HepG2 (cell line): ENCODE data around the gene YIF1A. TPM values are rescaled to one million over a fixed set of nuclear protein-coding genes. Genes with fewer than 3 reads are reported as not detected.
A peak's percentile ranks its signal among the peaks of the same experiment; 100 is the strongest.

Experiments
- ATAC-seq: fragments of 200-7000 bp; cut with Tn5 transposase; 3 replicates; pipeline ENCODE4 v1.9.1; 2020; ENCODE audit warnings: mild to moderate bottlenecking, moderate library complexity
- BruUV-seq: library from RNA; stranded (reverse); fragments of 400-500 nt; replicated peaks from 2 replicates; lab custom pipeline; 2021; lab: Mats Ljungman, UMichigan
- CTCF ChIA-PET: fragments of 300-600 bp; formaldehyde crosslinking; extraction: SDS; loops from one replicate; lab custom pipeline; 2021; ENCODE audit warnings: low total read pairs, inconsistent platforms, low intra/inter-chr PET ratio; lab: Yijun Ruan, JAX
- POLR2A ChIA-PET: fragments of 350-600 bp; sonication (Branson Sonifier 250); formaldehyde crosslinking; loops from one replicate; lab custom pipeline; 2020; ENCODE audit warnings: antibody characterized with exemption, inconsistent platforms; lab: Yijun Ruan, JAX
- DNase-seq: peaks from one replicate; pipeline ENCODE4 v3.0.0-alpha.2; 2015; ENCODE audit warnings: low spot score
- FAIRE-seq: peaks from 3 replicates; lab custom pipeline; 2011; peaks lifted over from hg19 to GRCh38; lab: Jason Lieb, UNC
- H2AFZ ChIP-seq: one replicate; pipeline ENCODE4 v1.6.1; 2011; ENCODE audit warnings: low read length, inconsistent platforms
- H3K27ac ChIP-seq: fragments of 300-600 bp; 3 replicates; pipeline ENCODE4 v1.8.0; 2011; ENCODE audit warnings: mixed run types, mild to moderate bottlenecking, mixed read lengths, low read length, inconsistent platforms; ENCODE audit not compliant: insufficient read depth; ENCODE audit errors: extremely low read length
- H3K27me3 ChIP-seq, 2 experiments: fragments of 200-600 bp in 1 of 2; 2 replicates in 1 of 2; 3 replicates in 1 of 2; pipeline versions ENCODE4 v1.6.0 to v1.8.0; 2011; ENCODE audit warnings: low read length in 2 of 2, mild to moderate bottlenecking in 2 of 2, moderate library complexity in 2 of 2, inconsistent platforms in 1 of 2; ENCODE audit not compliant: insufficient read depth in 2 of 2, control insufficient read depth in 1 of 2
- H3K36me3 ChIP-seq, 2 experiments: fragments of 200-600 bp in 1 of 2; replicated peaks in 1 of 2; 2 replicates in 1 of 2; 3 replicates in 1 of 2; pipeline versions ENCODE4 v1.5.1 to v1.8.0; 2011; ENCODE audit warnings: low read length in 2 of 2, inconsistent platforms in 1 of 2; ENCODE audit not compliant: insufficient read depth in 2 of 2, control insufficient read depth in 1 of 2
- H3K4me1 ChIP-seq: 2 replicates; pipeline ENCODE4 v1.5.1; 2012; ENCODE audit warnings: low read length, inconsistent platforms; ENCODE audit not compliant: insufficient read depth
- H3K4me2 ChIP-seq: 2 replicates; pipeline ENCODE4 v1.6.0; 2011; ENCODE audit warnings: low read depth, low read length, inconsistent platforms
- H3K4me3 ChIP-seq, 3 experiments: fragments of 200-600 bp in 1 of 3; sonication (generic), shearing (Covaris generic) in 1 of 3; replicated peaks in 1 of 3; 2 replicates each; pipeline ENCODE4 v1.5.1; 2011 to 2016; ENCODE audit warnings: low read length in 3 of 3, inconsistent platforms in 2 of 3, low read depth in 2 of 3, mild to moderate bottlenecking in 2 of 3, control low read depth in 1 of 3, mixed read lengths in 1 of 3; ENCODE audit not compliant: insufficient read depth in 1 of 3
- H3K79me2 ChIP-seq: one replicate; pipeline ENCODE4 v1.6.1; 2011; ENCODE audit warnings: low read length, inconsistent platforms; ENCODE audit not compliant: insufficient read depth
- H3K9ac ChIP-seq: 2 replicates; pipeline ENCODE4 v1.6.0; 2011; ENCODE audit warnings: mild to moderate bottlenecking, low read depth, low read length, inconsistent platforms; ENCODE audit not compliant: insufficient read depth
- H3K9me3 ChIP-seq: 2 replicates; pipeline ENCODE4 v1.5.1; 2012; ENCODE audit warnings: mild to moderate bottlenecking, low read length
- H4K20me1 ChIP-seq: 2 replicates; pipeline ENCODE4 v1.6.0; 2011; ENCODE audit warnings: inconsistent platforms, mild to moderate bottlenecking, low read length, moderate library complexity; ENCODE audit not compliant: insufficient read depth
- ARNT ChIP-seq: fragments of 450-650 bp; IDR thresholded peaks from 2 replicates; pipeline ENCODE4 v1.6.1; 2017
- CEBPG ChIP-seq: IDR thresholded peaks from 2 replicates; pipeline ENCODE4 v1.6.1; 2016
- CHCHD3 ChIP-seq: sonication (generic); formaldehyde crosslinking; IDR thresholded peaks from 2 replicates; pipeline ENCODE4 v1.8.0; 2022; ENCODE audit warnings: mild to moderate bottlenecking, missing genetic modification reagents, moderate library complexity
- JARID2 ChIP-seq: sonication (generic); formaldehyde crosslinking; IDR thresholded peaks from 2 replicates; pipeline ENCODE4 v1.8.1; 2023; ENCODE audit warnings: missing genetic modification reagents, inconsistent platforms; ENCODE audit not compliant: insufficient replicate concordance
- LBX2 ChIP-seq: sonication (generic); formaldehyde crosslinking; IDR thresholded peaks from 2 replicates; pipeline ENCODE4 v1.5.0; 2020; ENCODE audit warnings: missing genetic modification reagents, mild to moderate bottlenecking, borderline replicate concordance
- PATZ1 ChIP-seq: sonication (generic); formaldehyde crosslinking; IDR thresholded peaks from 2 replicates; pipeline ENCODE4 v1.4.0; 2020; ENCODE audit warnings: missing genetic modification reagents
- PCBP1 ChIP-seq: fragments of 200-400 bp; formaldehyde crosslinking; IDR thresholded peaks from 2 replicates; pipeline ENCODE4 v1.6.1; 2017; ENCODE audit warnings: mild to moderate bottlenecking, low read depth, low read length, borderline replicate concordance
- POLR2A ChIP-seq, 2 experiments: IDR thresholded peaks; 2 replicates each; pipeline ENCODE4 v1.6.1; 2011; ENCODE audit warnings: low read depth in 2 of 2, low read length in 2 of 2, mild to moderate bottlenecking in 1 of 2, moderate library complexity in 1 of 2; ENCODE audit not compliant: insufficient read depth in 1 of 2
- POLR2G ChIP-seq: fragments of 200-400 bp; formaldehyde crosslinking; IDR thresholded peaks from 2 replicates; pipeline ENCODE4 v1.6.1; 2018; ENCODE audit warnings: mild to moderate bottlenecking, low read depth, low read length, moderate library complexity
- RAD21 ChIP-seq: fragments of 450-650 bp; formaldehyde crosslinking; IDR thresholded peaks from 2 replicates; pipeline ENCODE4 v1.5.0; 2020; ENCODE audit warnings: mild to moderate bottlenecking
- RNF2 ChIP-seq: fragments of 450-650 bp; conservative IDR thresholded peaks from 2 replicates; pipeline ENCODE4 v1.6.1; 2016; ENCODE audit warnings: low read depth
- SCMH1 ChIP-seq: sonication (generic); formaldehyde crosslinking; IDR thresholded peaks from 2 replicates; pipeline ENCODE4 v1.9.0; 2021; ENCODE audit warnings: missing genetic modification reagents, mild to moderate bottlenecking, borderline replicate concordance
- TARDBP ChIP-seq: sonication (generic); formaldehyde crosslinking; IDR thresholded peaks from 2 replicates; pipeline ENCODE4 v1.8.0; 2022; ENCODE audit warnings: mild to moderate bottlenecking, missing genetic modification reagents
- THRA ChIP-seq: sonication (generic); formaldehyde crosslinking; IDR thresholded peaks from 2 replicates; pipeline ENCODE4 v1.4.0; 2020; ENCODE audit warnings: missing genetic modification reagents, borderline replicate concordance
- ZMYM4 ChIP-seq: sonication (generic); formaldehyde crosslinking; IDR thresholded peaks from 2 replicates; pipeline ENCODE4 v1.8.1; 2023; ENCODE audit warnings: mild to moderate bottlenecking, missing genetic modification reagents
- ZNF207 ChIP-seq: fragments of 450-650 bp; IDR thresholded peaks from 2 replicates; pipeline ENCODE4 v1.6.1; 2016; ENCODE audit warnings: antibody characterized with exemption, borderline replicate concordance
- ZNF503 ChIP-seq: sonication (generic); formaldehyde crosslinking; IDR thresholded peaks from 2 replicates; pipeline ENCODE4 v1.4.0; 2020; ENCODE audit warnings: missing genetic modification reagents
- ZNF615 ChIP-seq: sonication (generic); formaldehyde crosslinking; IDR thresholded peaks from 2 replicates; pipeline ENCODE4 v1.5.0; 2020; ENCODE audit warnings: mild to moderate bottlenecking, missing genetic modification reagents, borderline replicate concordance
- WGBS: methylation state at CpG from one replicate; pipeline ENCODE4 v1.1.6; 2017; ENCODE audit warnings: low lambda C conversion rate; 5-methylcytosine and 5-hydroxymethylcytosine counted together
- in situ Hi-C: cut with HindIII; loops from 2 replicates; pipeline ENCODE4 v1.10.0; 2017; ENCODE audit warnings: low pct_unique_long_range_greater_than_20kb; ENCODE audit not compliant: extremely low pct_ligation_motif_present
- intact Hi-C: fragments of 100-400 bp; cut with micrococcal nuclease; formaldehyde crosslinking; loops from one replicate; pipeline ENCODE4 v1.10.0; 2022; ENCODE audit not compliant: unreplicated experiment
- polyA plus RNA-seq, 8 experiments: library from polyadenylated mRNA; depleted of rRNA in 3 of 8; stranded (reverse) in 7 of 8; unstranded in 1 of 8; fragments of >200 nt; fragmentation: Illumina TruSeq in 4 of 8; extraction: Trizol in 4 of 8; gene quantifications; 2 replicates each; pipeline versions ENCODE4 v1.2.1 to v1.2.3, GENCODE V29; 2011 to 2016; ENCODE audit warnings: low read depth in 4 of 8, missing spikeins in 1 of 8, mixed read lengths in 1 of 8; ENCODE audit not compliant: insufficient read depth in 1 of 8
- total RNA-seq, 5 experiments: library from RNA; depleted of rRNA; stranded (reverse); fragments of >200 nt; fragmentation: Illumina TruSeq; extraction: Trizol; gene quantifications; 2 replicates each; pipeline ENCODE4 v1.2.3, GENCODE V29; 2016; ENCODE audit warnings: low read depth in 1 of 5

The YIF1A gene
- total and polyA plus RNA-seq, 2 of the 13 experiments (the other 11 are each of a cell fraction or from before 2014, with no cell fraction given): 133 to 145 TPM

- POLR2A ChIA-PET: interaction anchor here (0.6 to 5.2 kb wide), 37 partner anchors 9 to 530 kb away, joined by 3 to 121 read pairs (median 6); partner anchors contain the start of genes B4GAT1, BANF1, BRMS1 and CCDC85B
- Histone ChIP-seq H3K27ac (peak overlapping the region; percentile 97), H3K4me2 (peak overlapping the region; percentile 97), H3K27me3 (0 out of 5 replicates have a peak, but pooled peaks cover 0 to 3% of the 10 kb centered on the region in 2 experiments), H3K9me3 (no peaks in the 10 kb centered on the region), H4K20me1 (no peaks in the 10 kb centered on the region), H3K79me2 (no peaks in the 10 kb centered on the region), H3K9ac (peak overlapping the region; percentile 83), H3K36me3 (no peaks in the 10 kb centered on the region), H2AFZ (no peak overlapping the region), H3K4me1 (peaks cover 49% of the 10 kb centered on the region), H3K4me3 (peak overlapping the region; percentile 67 to 93 (median 71))
- 0% methylated on average over 10 of the region's 52 CpGs for WGBS
- ATAC-seq (peak; percentile 88), DNase-seq (peak; percentile 96), FAIRE-seq (peak; percentile 79)
- intact Hi-C loops (loop anchor here (1.0 to 10.0 kb wide), 2 partner anchors 24 to 72 kb away; partner anchors contain the start of gene RIN1), in situ Hi-C loops (no loop called here)
- TSS peak; percentile 73 for BruUV-seq
- CTCF ChIA-PET: interaction anchor here (1.2 to 4.2 kb wide), 7 partner anchors 9 to 77 kb away, joined by 3 to 68 read pairs (median 4); partner anchors contain the start of gene RIN1
- TF ChIP-seq PATZ1 (CRISPR knock-in tag) (peak; percentile 30), ZNF503 (CRISPR knock-in tag) (peak; percentile 36; the same call in 1 of the 2 replicates), RAD21 (CRISPR knock-in tag) (no peak), POLR2A (IDR thresholded peaks at IDR 0.05; ENCODE audit: insufficient read depth in 1 of 2, low read depth in 2 of 2, low read length in 2 of 2) (peak in 1 of 2 experiments; percentile 42; a peak in 2 of 4 replicates), TARDBP (CRISPR knock-in tag) (no peak), ZMYM4 (CRISPR knock-in tag) (no peak), ZNF615 (CRISPR knock-in tag) (no peak), CHCHD3 (CRISPR knock-in tag) (no peak), LBX2 (CRISPR knock-in tag) (no peak), ARNT (no peak), ZNF207 (no peak), JARID2 (peak; percentile 18), RNF2 (no peak; the same call in 1 of the 2 replicates), CEBPG (CRISPR knock-in tag) (no peak), SCMH1 (CRISPR knock-in tag) (no peak), THRA (CRISPR knock-in tag) (0 out of 2 replicates have a peak, but pooled peaks have one; percentile 15), POLR2G (peak; percentile 60; the same call in 1 of the 2 replicates), PCBP1 (0 out of 2 replicates have a peak, but pooled peaks have one; percentile 15)
These were observed 23.8 kb upstream of the YIF1A start for GRCh38 chr11:66312549-66313320.
